Measurements from ENCODE around the gene CCT2. TPM values are rescaled to one million over a fixed set of nuclear protein-coding genes. Genes with fewer than 3 reads are reported as not detected.

CCT2 gene
- total and polyA plus RNA-seq, 2 experiments from 2014 or later: 177 to 206 TPM

GRCh38 chr12:69645031-69645430 is 59.8 kb downstream of the CCT2 start:
- Histone ChIP-seq H3K4me2 (no peak overlapping the region), H2AFZ (no peak overlapping the region), H3K9me2 (replicated peaks; ENCODE audit: insufficient read depth) (no peaks in the 10 kb centered on the region), H3K79me2 (no peaks in the 10 kb centered on the region), H4K20me1 (ENCODE audit: insufficient read depth, poor library complexity, severe bottlenecking) (no peaks in the 10 kb centered on the region), H3K27ac (no peak overlapping the region), H3K9me3 (ENCODE audit: low read depth) (no peaks in the 10 kb centered on the region), H3K4me1 (ENCODE audit: insufficient read depth) (no peaks in the 10 kb centered on the region), H3K4me3 (no peak overlapping the region), H3K36me3 (replicated peaks; ENCODE audit: insufficient read depth, low read depth) (no peaks in the 10 kb centered on the region), H3K27me3 (no peaks in the 10 kb centered on the region)
- no peak for TF ChIP-seq EZH2 (IDR thresholded peaks at IDR 0.05; ENCODE audit: borderline replicate concordance)
- no peak for TF ChIP-seq EZH2phosphoT487 (IDR thresholded peaks at IDR 0.05; ENCODE audit: low read depth, severe bottlenecking, unreplicated experiment)
- TF ChIP-seq CTCF (IDR thresholded peaks at IDR 0.05; ENCODE audit: poor library complexity): no peak
- WGBS (ENCODE audit: low lambda C conversion rate, missing lambda C conversion rate): 78% methylated on average over 2 of the region's 2 CpGs
- no peak for DNase-seq (ENCODE audit: low spot score)

DNA sequence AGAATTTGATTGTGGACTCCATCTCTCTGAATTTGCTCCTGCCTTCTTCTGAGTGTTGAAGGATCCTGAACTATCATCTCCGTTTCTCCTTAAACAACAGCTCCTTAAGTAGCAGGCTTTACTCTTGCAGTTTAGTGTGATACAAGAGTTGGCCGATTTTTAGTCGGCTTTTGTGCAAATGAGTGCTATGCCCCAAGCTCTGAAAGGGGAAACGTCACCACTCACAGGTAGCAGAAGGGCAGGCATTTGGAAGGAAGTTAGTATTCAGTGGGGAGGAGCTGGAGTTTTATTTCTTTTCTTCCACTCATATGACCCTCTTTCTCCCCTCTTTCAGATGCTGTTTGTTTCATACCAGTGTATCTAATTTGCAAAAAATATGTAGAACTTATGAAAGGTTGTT is 61.9 kb downstream of the CCT2 start:
- 77% methylated on average over 4 of the region's 4 CpGs for WGBS (ENCODE audit: low lambda C conversion rate, missing lambda C conversion rate)

GRCh38 chr12:69648476-69648875 is 63.2 kb downstream of the CCT2 start:
- no peaks in the 10 kb centered on the region for H3K79me2 ChIP-seq
- no peak overlapping the region for H3K4me3 ChIP-seq
- WGBS (ENCODE audit: low lambda C conversion rate, missing lambda C conversion rate): 78% methylated on average over 3 of the region's 3 CpGs
- no peaks in the 10 kb centered on the region for H3K9me2 ChIP-seq (replicated peaks; ENCODE audit: insufficient read depth)
- no peaks in the 10 kb centered on the region for H4K20me1 ChIP-seq (ENCODE audit: insufficient read depth, poor library complexity, severe bottlenecking)
- no peak overlapping the region for H3K4me2 ChIP-seq
- no peaks in the 10 kb centered on the region for H3K4me1 ChIP-seq (ENCODE audit: insufficient read depth)
- TF ChIP-seq CTCF (IDR thresholded peaks at IDR 0.05; ENCODE audit: poor library complexity) (no peak), EZH2 (IDR thresholded peaks at IDR 0.05; ENCODE audit: borderline replicate concordance) (no peak), EZH2phosphoT487 (IDR thresholded peaks at IDR 0.05; ENCODE audit: low read depth, severe bottlenecking, unreplicated experiment) (no peak)
- no peak overlapping the region for H2AFZ ChIP-seq
- no peak overlapping the region for H3K27ac ChIP-seq
- no peaks in the 10 kb centered on the region for H3K36me3 ChIP-seq (replicated peaks; ENCODE audit: insufficient read depth, low read depth)
- no peaks in the 10 kb centered on the region for H3K9me3 ChIP-seq (ENCODE audit: low read depth)
- peak; percentile 44 for DNase-seq (ENCODE audit: low spot score)
- H3K27me3 ChIP-seq: no peaks in the 10 kb centered on the region

More for the DNA sequence above, 61.9 kb downstream of the CCT2 start:
- no peak for DNase-seq (ENCODE audit: low spot score)
- no peak for TF ChIP-seq EZH2 (IDR thresholded peaks at IDR 0.05; ENCODE audit: borderline replicate concordance)
- no peak for TF ChIP-seq EZH2phosphoT487 (IDR thresholded peaks at IDR 0.05; ENCODE audit: low read depth, severe bottlenecking, unreplicated experiment)
- no peak for TF ChIP-seq CTCF (IDR thresholded peaks at IDR 0.05; ENCODE audit: poor library complexity)
- Histone ChIP-seq H3K9me2 (replicated peaks; ENCODE audit: insufficient read depth) (no peaks in the 10 kb centered on the region), H3K36me3 (replicated peaks; ENCODE audit: insufficient read depth, low read depth) (no peaks in the 10 kb centered on the region), H3K27me3 (no peaks in the 10 kb centered on the region), H3K4me1 (ENCODE audit: insufficient read depth) (no peaks in the 10 kb centered on the region), H4K20me1 (ENCODE audit: insufficient read depth, poor library complexity, severe bottlenecking) (no peaks in the 10 kb centered on the region), H2AFZ (no peak overlapping the region), H3K9me3 (ENCODE audit: low read depth) (no peaks in the 10 kb centered on the region), H3K79me2 (no peaks in the 10 kb centered on the region), H3K4me3 (no peak overlapping the region), H3K27ac (no peak overlapping the region), H3K4me2 (no peak overlapping the region)

DNA sequence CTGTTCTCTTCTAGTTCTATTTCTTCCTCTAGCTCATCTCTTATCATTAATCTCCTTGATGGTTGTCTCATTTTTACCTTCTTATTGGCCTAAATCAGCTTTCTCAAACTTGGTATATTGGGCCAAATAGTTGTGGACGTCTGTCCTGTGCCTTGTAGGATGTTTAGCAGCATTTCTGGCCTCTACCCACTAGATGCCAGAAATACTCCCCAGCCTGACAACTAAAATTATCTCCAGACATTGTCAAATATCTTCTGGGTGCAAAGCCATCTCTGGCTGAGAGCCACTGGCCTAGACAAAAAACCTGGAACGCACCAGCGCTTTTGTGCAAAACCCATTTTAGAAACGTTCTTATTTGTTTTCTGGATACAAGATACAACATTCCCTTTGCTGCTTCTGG is 64.3 kb downstream of the CCT2 start:
- no peaks in the 10 kb centered on the region for H3K9me3 ChIP-seq (ENCODE audit: low read depth)
- H3K27ac ChIP-seq: no peak overlapping the region
- H4K20me1 ChIP-seq (ENCODE audit: insufficient read depth, poor library complexity, severe bottlenecking): no peaks in the 10 kb centered on the region
- no peak for TF ChIP-seq EZH2phosphoT487 (IDR thresholded peaks at IDR 0.05; ENCODE audit: low read depth, severe bottlenecking, unreplicated experiment)
- TF ChIP-seq EZH2 (IDR thresholded peaks at IDR 0.05; ENCODE audit: borderline replicate concordance): no peak
- no peak for TF ChIP-seq CTCF (IDR thresholded peaks at IDR 0.05; ENCODE audit: poor library complexity)
- no peaks in the 10 kb centered on the region for H3K9me2 ChIP-seq (replicated peaks; ENCODE audit: insufficient read depth)
- no peaks in the 10 kb centered on the region for H3K4me1 ChIP-seq (ENCODE audit: insufficient read depth)
- no peaks in the 10 kb centered on the region for H3K79me2 ChIP-seq
- H3K4me3 ChIP-seq: no peak overlapping the region
- H3K4me2 ChIP-seq: no peak overlapping the region
- no peaks in the 10 kb centered on the region for H3K36me3 ChIP-seq (replicated peaks; ENCODE audit: insufficient read depth, low read depth)
- no peaks in the 10 kb centered on the region for H3K27me3 ChIP-seq
- WGBS (ENCODE audit: low lambda C conversion rate, missing lambda C conversion rate): 63% methylated on average over 4 of the region's 4 CpGs
- DNase-seq (ENCODE audit: low spot score): no peak
- H2AFZ ChIP-seq: no peak overlapping the region
